Heart right ventricle (tissue), 16 donors: ENCODE data around the gene MYPN. TPM values are rescaled to one million over a fixed set of nuclear protein-coding genes. Genes with fewer than 3 reads are reported as not detected.

ENCODE experiments used
- ATAC-seq, 8 donors: fragments of 200-7000 bp; cut with Tn5 transposase; one replicate each; pipeline ENCODE4 v1.9.1; 2020; ENCODE audit warnings: mild to moderate bottlenecking in 8 of 8, moderate library complexity in 8 of 8, moderate number of reproducible peaks in 1 of 8
- DNase-seq, 2 donors: peaks; one replicate each; pipeline ENCODE4 v3.0.0-alpha.2; 2020
- H3K27ac ChIP-seq, 10 donors: fragments of 200-600 bp; sonication (generic) in 2 of 10; one replicate each; pipeline versions ENCODE4 v1.5.0 to v1.8.0; 2020 to 2022; ENCODE audit warnings: mild to moderate bottlenecking in 3 of 10
- H3K27me3 ChIP-seq, 7 donors: fragments of 200-600 bp; one replicate each; pipeline ENCODE4 v1.8.0; 2021 to 2022; ENCODE audit warnings: mild to moderate bottlenecking in 2 of 7
- H3K36me3 ChIP-seq, 9 donors: fragments of 200-600 bp; sonication (generic) in 1 of 9; one replicate each; pipeline versions ENCODE4 v1.5.0 to v1.8.0; 2020 to 2022; ENCODE audit warnings: mild to moderate bottlenecking in 2 of 9
- H3K4me1 ChIP-seq, 9 donors: fragments of 200-600 bp; sonication (generic) in 1 of 9; one replicate each; pipeline versions ENCODE4 v1.5.0 to v1.8.0; 2020 to 2022; ENCODE audit warnings: mild to moderate bottlenecking in 4 of 9
- H3K4me3 ChIP-seq, 10 donors: fragments of 200-600 bp; sonication (generic) in 2 of 10; one replicate each; pipeline versions ENCODE4 v1.5.0 to v1.8.0; 2020 to 2022; ENCODE audit warnings: mild to moderate bottlenecking in 7 of 10, moderate library complexity in 2 of 10
- H3K9me3 ChIP-seq, 11 donors: fragments of 200-600 bp in 10 of 11; sonication (generic) in 2 of 11; one replicate each; pipeline versions ENCODE4 v1.5.0 to v1.8.0; 2013 to 2022; ENCODE audit warnings: mild to moderate bottlenecking in 2 of 11, control low read depth in 1 of 11, moderate library complexity in 1 of 11
- CTCF ChIP-seq, 9 donors: fragments of 200-600 bp; sonication (generic) in 2 of 9; IDR thresholded peaks; one replicate each; pipeline versions ENCODE4 v1.5.0 to v1.8.0; 2021 to 2022; ENCODE audit warnings: antibody characterized with exemption in 9 of 9, mild to moderate bottlenecking in 5 of 9, moderate library complexity in 1 of 9
- WGBS, 2 donors: extraction: QIAGEN DNeasy Blood & Tissue Kit; methylation state at CpG; one replicate each; pipeline ENCODE4 v1.1.7; 2013; ENCODE audit warnings: inconsistent platforms in 1 of 2; 5-methylcytosine and 5-hydroxymethylcytosine counted together
- intact Hi-C, 10 donors: fragments of 100-400 bp; cut with DNase I; formaldehyde crosslinking; loops; one replicate each; pipeline versions ENCODE4 v1.11.1 to v1.14.2; 2022
- polyA plus RNA-seq, 2 donors: library from polyadenylated mRNA; stranded (reverse); fragments of 200-250 nt; gene quantifications; one replicate each; pipeline ENCODE4 v1.2.3, GENCODE V29; 2013
- total RNA-seq, 10 donors: library from RNA; stranded (reverse); fragmentation: NEBNext Ultra II Directional in 3 of 10; extraction: Animal tissue kit (Norgen Biotek cat#: 25700) in 3 of 10; gene quantifications; one replicate each; pipeline versions ENCODE4 v1.2.1 to v1.2.4, GENCODE V29; 2021 to 2023
- donor health status: Arrhythmogenic right ventricular cardiomyopathy.
- donor health status: ischemic (EF 13 %, LVEDD 7.1; RV severe dilation, severe dysfunction).
- donor health status: healthy with polysubstance abuse.
- donor health status: DM: no; HTN: yes; CAD: no.
- donor health status: DM: no; HTN: no; CAD: no.
- donor health status: ischemic (EF 25% LVEDD 6.9; RV normal size, moderate dysfunction).
- donor health status: ischemic (EF 25% LVEDD 5.7; RV mildly dilated, moderate dysfunction).
- donor health status: healthy.
- donor health status: DM: yes; HTN: yes; CAD: no.
- donor health status: Ischemic cardiomyopathy.
- donor health status: ischemic (EF 35%, LVEDD 5.7; RV mildly dilated, moderate dysfunction).
- donor health status: nonischemic (EF 11% LVEDD 7.7; RV severe dilation, severe dysfunction).
- donor health status: DM: yes; HTN: yes; CAD: no.
- donor health status: PGD.
- donor health status: ischemic (EF 29% LVEDD 5.4; RV normal size, mild dysfunction).
- donor health status: nonischemic (EF 23%, LVEDD 6.1; RV moderate dilation, normal function).

MYPN gene
- total and polyA plus RNA-seq, 12 donors: 27.1 to 302 (median 156) TPM

- H3K36me3 ChIP-seq: peaks cover 0 to 68% (median 0%) of the 10 kb centered on the region in 9 donors
- no peak for DNase-seq
- intact Hi-C loops: no loop called here
- 93 to 95% methylated on average over 4 of the region's 4 CpGs for WGBS, 2 donors
- no peak overlapping the region for H3K27ac ChIP-seq
- no peak for ATAC-seq
- H3K4me1 ChIP-seq: no peaks in the 10 kb centered on the region
- H3K27me3 ChIP-seq: no peaks in the 10 kb centered on the region
- H3K9me3 ChIP-seq: no peaks in the 10 kb centered on the region
- no peak for TF ChIP-seq CTCF (IDR thresholded peaks at IDR 0.05)
- H3K4me3 ChIP-seq: no peak overlapping the region
Measured at GRCh38 chr10:68176797-68177196, 67.5 kb downstream of the MYPN start.

GRCh38 chr10:68178592-68178991, 69.3 kb downstream of the MYPN start:
- H3K4me1 ChIP-seq: no peaks in the 10 kb centered on the region
- 86 to 87% methylated on average over 4 of the region's 4 CpGs for WGBS, 2 donors
- no peak overlapping the region for H3K4me3 ChIP-seq
- no peak for ATAC-seq
- intact Hi-C loops: no loop called here
- no peaks in the 10 kb centered on the region for H3K9me3 ChIP-seq
- H3K27ac ChIP-seq: no peak overlapping the region
- no peak for TF ChIP-seq CTCF (IDR thresholded peaks at IDR 0.05)
- no peaks in the 10 kb centered on the region for H3K27me3 ChIP-seq
- DNase-seq: no peak
- peaks cover 0 to 59% (median 0%) of the 10 kb centered on the region in 9 donors for H3K36me3 ChIP-seq

- DNase-seq (no peak), ATAC-seq (no peak)
- H3K4me1 ChIP-seq: no peaks in the 10 kb centered on the region
- TF ChIP-seq CTCF (IDR thresholded peaks at IDR 0.05): no peak
- intact Hi-C loops: no loop called here
- 57 to 70% methylated on average over 3 of the region's 3 CpGs for WGBS, 2 donors
- no peaks in the 10 kb centered on the region for H3K27me3 ChIP-seq
- peaks cover 0 to 56% (median 0%) of the 10 kb centered on the region in 9 donors for H3K36me3 ChIP-seq
- no peaks in the 10 kb centered on the region for H3K9me3 ChIP-seq
- H3K4me3 ChIP-seq: no peak overlapping the region
- H3K27ac ChIP-seq: no peak overlapping the region
Measured at GRCh38 chr10:68179016-68179415, 69.7 kb downstream of the MYPN start.

- no peak overlapping the region for H3K27ac ChIP-seq
- ATAC-seq (no peak), DNase-seq (no peak)
- whole genome bisulfite sequencing, 2 donors: 82% methylated on average over 3 of the region's 3 CpGs
- no peaks in the 10 kb centered on the region for H3K27me3 ChIP-seq
- TF ChIP-seq CTCF (IDR thresholded peaks at IDR 0.05): no peak
- no peaks in the 10 kb centered on the region for H3K4me1 ChIP-seq
- H3K9me3 ChIP-seq: no peaks in the 10 kb centered on the region
- no peak overlapping the region for H3K4me3 ChIP-seq
- intact Hi-C loops: no loop called here
- peaks cover 0 to 41% (median 0%) of the 10 kb centered on the region in 9 donors for H3K36me3 ChIP-seq
Measured at GRCh38 chr10:68180490-68180889, 71.2 kb downstream of the MYPN start.
